DMS153 (cell line): ENCODE results near the gene NOS1AP.
"Not testable (repeated sequence)": the region's sequence is repeated elsewhere in the genome, so short reads cannot be mapped to it uniquely, and the experiment has no call there.

Experiments
- DNase-seq: peaks from one replicate; lab custom pipeline; 2025; lab: John Stamatoyannopoulos, UW

Gene NOS1AP

DNA sequence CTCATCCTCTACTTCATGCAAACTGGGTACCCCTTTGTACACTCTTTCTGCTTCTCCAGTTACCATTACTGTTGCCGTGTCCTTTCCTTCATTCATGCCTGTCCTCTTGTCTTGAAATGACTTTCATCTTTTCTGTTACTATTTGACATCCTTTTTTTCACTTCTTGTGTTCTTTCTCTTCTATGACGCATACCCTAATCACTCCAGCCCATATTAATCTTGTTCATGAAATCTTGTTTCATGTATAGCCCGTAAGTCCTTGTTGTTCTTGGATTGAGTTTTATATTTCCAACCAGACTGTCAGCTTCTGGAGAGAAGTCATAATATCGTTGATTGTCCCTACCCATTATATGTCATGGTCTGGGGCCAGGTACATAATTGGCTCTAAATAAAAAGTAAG is 126.1 kb downstream of the NOS1AP start:
- DNase-seq: no peak

DNA sequence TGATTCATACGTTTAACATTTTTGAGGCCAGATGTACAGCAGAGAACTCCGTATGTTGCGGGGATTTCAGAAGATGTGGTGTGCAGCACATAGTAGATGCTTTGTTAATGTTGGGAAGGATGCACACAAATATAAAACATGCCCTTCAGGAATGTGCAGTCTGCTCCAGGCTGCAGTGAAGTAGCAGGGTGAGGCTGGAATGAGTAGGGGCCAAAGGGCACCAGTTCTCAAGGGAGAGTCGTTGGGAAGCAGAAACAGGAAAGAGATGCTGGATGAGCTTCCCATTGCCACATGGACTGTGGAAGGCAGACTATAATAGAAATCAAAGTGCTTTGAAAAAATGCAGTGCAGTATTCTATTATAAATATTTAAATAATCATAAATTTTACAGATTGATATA is 126.9 kb downstream of the NOS1AP start:
- DNase-seq: no peak

DNA sequence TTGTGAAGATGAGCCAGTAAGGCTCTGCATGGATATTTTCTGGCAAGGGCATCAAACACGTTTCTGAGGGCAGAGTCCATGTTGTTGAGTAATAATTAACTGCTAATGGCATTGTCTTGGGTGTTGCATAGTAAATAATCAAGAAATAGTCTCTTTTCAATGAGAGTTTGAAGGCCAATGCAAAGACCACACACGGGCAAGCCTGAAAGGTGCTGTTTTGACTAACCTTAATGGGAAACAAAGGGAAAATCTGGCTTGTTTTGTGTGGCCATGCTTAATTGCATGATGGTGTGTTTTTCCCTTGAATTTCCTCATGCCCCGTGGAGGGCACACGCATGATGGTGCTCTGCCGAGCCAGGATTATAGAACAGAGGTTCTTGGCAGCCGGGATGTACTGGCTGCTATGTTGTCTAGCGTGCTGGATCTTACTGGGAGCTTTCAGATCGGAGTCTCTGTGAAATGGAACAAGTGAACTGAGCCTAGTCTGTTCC is 127.6 kb downstream of the NOS1AP start:
- DNase-seq: no peak

DNA sequence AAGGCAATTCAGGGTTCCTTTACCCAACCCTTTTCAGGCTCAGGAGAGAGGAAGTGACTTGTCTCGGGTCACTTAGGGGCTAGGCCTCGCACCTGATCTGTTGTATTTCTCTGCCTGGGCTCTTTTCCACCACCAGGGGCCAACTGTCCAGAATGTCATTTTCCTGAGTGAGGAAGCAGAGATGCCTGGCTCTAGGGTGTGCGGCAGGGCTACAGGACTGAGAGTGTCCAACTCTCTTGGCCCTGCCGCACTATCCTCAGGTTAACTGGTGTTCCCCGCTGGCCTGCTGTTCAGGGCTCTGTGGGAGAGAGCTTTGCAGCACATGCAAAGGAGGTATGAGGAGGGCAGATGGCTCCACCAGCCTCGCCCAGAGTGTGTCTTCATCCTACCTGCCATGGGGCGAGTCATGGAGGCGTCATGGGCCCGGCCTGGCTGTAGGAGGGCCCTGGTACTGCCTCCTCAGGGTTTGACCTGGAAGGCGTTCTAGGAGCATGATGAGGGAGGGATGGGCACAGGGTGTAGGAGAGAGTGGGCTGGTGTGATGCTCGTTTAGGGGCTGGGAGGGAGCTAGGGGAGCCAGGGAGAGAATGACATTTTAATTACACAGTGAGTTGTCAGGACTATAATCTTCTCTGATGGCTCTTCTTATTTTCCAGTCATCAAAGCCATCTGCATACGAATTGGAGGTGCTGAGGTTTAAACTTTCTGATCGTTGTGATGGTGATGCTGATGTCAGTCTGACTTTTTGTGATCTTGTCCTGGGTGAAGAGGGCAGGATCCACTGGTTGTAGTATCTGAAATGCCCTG is 128.3 kb downstream of the NOS1AP start:
- no peak for DNase-seq

DNA sequence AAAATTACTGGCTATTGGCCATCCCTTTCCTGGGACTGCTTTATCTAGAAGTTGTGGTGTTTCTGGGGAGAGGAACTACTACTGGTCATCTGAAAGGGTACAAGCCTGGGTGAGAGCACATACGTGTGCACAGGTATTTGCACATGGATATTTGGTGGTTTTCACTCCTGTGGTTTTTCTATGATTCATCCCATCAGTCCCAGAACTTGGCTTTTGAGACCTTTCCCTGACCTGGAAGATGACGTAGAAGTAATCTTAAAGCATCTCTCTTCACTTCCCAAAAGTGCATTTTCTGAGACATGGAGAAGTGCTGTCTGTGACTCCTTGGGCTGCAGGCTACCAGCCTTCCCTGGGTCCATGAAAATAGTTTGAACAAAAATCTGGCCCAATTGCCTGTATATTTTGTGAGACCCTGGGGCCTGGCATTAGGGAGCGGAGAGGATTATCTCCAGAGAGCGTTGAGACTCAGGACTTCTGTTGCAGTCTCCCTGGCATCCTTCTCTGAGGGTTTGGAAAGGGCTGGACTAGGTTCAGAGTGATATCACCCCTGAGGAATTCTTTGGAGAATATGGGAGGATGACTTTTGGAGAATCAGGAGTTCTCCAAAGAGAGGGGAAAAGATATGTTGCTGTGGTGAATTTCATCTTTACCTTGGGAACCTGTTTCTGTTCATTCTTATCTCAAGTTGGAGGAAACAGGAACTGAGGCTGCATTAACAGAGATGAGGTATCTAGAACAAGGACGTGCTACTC is 130.8 kb downstream of the NOS1AP start:
- no peak for DNase-seq

DNA sequence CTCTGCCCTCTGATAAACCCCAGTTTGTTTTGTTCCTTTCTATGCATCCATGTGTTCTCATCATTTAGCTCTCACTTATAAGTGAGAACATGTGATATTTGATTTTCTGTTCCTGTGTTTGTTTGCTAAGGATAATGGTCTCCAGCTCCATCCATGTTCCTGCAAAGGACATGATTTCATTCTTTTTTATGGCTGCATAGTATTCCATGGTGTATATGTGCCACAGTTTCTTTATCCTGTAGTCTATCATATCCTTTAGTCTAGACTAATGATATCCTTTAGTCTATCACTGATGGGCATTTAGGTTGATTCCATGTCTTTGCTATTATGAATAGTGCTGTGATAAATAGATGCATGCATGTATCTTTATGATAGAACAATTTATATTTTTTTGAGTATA is 131.6 kb downstream of the NOS1AP start:
- not testable (repeated sequence) for DNase-seq

DNA sequence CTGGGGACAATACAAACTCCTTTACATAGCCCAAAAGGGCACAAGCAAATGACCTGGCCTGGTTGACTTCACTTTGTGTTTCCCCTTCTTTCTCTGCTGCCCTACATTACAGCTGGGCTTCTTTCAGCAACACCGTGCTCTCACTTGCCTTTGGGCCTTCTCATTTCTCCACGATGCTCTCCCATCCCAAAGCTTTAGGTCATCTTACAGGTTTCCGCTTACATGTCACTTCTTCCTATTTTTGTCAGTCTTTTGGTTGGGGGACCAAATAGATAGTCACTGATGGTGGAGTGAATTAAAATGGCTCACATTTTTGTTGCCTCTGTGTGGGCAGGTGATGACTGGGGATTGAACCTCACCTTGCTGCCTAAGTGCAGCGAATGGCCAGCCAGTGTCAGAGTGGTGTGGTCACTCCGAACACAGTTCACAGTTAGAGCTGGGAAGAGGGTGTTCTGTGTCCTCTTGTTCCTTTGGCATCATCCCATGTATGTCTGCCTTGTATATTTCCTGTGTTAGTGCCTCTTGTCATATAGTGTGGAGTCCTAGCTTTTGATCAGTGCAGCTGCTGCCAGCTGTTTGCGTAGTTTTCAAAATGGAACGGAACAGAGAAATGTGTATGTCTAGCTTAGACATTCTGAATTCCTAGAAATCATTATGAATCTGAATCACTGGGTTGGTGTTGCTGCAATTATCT is 134.8 kb downstream of the NOS1AP start:
- no peak for DNase-seq

DNA sequence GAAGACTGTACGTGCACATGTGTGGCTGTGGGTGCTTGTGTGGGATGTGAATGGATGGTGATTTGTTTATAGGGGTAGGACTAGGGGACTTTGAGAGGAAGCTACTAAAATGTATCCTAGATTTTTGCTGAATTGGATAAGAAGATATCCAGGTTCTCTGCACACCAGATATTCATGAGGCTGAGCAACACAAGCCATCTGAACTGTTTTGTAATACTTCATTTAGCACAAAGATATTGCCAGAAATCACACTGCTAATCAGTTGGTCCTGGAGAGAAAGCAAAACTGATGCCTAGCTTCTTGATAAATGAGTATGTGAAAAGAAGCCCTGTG is 135.3 kb downstream of the NOS1AP start:
- no peak for DNase-seq

DNA sequence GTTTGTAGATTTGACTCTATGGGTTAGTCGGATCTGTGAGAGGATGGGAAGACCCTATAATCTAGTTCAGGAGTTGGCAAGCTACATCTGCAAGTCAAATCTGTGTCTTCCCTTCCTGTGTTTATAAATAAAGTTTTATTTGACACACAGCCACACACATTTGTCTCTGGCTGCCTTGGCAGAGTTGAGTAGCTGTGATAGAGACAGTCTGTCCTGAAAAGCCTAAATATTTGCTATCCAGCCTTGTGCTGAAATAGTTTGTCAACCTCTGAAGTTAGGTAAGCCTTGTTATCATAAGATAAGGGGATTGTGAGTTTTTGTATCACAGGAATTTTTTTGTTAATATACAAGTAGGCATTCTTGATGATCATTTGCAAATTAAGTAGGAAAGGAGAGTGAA is 136.8 kb downstream of the NOS1AP start:
- peak; percentile 68 for DNase-seq

DNA sequence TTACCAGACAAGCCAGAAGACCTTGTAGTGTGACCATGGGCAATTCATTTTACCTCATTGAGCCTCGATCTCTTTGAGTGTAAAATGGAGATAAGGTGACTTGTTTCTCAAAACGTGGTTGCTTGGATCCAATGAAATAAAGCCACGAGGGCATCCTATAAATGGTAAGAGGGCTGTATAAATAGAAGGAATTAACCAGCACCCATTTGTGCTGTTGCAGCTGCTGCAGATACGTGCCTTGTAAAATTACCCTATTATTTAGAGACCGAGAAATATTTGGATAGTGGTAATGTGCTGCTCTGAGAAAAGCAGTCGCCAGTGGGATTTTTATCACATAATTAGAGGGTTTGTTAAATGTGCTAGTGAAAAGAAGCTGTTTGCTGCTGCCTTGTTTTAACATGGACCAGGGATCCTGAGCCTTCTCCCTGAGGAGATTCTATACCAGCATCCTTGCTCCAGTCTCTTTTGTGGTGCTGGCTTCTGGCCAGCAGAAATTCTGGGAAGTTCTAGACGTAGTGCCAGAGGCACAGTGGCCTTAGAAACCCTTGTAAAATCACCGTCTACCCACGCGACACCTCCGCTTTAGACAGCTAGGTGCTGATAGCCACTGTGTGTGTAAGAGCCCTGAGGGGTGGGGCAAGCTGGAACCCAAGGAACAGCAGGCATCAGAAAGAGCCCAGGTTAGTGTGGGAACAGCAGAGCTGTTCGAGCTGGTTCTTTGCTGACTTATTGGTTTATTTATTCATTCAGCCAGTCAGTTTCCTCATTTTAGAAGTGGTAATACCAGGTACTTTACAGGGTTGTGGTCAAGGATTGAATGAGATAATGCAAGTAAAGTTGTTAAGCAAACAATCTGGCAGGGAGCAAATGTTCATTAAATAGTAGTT is 137.5 kb downstream of the NOS1AP start:
- DNase-seq: peak; percentile 100

DNA sequence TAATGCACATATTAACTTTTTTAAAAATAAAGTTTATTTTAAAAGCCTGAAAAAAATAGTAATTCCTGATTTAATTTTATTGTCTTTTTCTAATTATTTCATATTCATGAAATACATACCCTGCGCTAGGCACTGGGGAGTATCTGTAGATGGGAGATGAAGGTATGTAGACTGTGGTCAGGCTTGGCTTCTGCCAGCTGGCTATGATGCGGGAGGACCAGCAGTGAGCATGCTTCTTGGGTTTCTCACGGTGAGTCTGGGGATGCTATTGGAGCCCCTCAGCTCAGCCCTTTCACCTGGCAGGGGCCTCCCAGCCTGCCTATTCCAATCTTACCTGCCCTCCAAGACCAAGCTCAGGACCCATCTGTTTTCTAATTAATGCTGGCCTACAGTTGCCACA is 138.4 kb downstream of the NOS1AP start:
- no peak for DNase-seq

DNA sequence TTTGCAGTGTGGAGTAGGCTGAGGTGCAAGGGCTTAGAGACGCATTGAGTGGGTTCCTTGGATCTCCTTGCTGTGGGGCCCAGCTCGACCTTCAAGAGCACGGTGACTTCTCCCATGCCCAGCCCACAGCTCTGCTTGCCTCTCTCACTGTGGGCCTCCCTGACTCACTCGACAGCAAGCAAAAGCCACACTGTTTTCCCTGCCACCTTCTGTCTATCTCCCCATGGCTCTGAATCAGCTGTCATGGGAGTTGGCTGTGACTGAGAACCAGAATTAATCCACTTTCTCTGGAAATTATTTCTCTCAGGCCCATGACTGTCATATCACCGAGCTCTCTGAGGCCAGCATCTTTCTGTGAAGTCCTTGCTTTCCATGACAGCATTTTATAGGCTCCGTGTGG is 140.7 kb downstream of the NOS1AP start:
- DNase-seq: no peak

DNA sequence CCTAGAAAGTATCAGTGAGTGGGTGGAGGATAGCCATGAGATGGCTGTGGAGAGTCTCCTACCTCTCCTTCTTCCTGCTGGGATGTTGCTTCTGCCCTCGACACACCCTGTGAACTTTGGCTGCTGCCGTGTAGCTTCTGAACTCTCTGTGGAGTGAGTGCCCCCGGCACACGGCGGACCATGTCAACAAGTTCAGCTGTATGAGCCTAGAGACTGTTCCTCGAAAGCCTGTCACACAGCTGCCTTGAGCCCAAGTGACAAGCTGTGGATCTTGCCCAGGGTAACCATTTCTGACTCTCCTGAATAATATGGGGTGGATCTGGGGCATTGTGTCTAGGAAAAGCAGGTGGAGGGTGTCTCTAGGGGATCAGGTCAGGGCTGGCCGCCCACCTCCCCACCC is 143.2 kb downstream of the NOS1AP start:
- DNase-seq: no peak

DNA sequence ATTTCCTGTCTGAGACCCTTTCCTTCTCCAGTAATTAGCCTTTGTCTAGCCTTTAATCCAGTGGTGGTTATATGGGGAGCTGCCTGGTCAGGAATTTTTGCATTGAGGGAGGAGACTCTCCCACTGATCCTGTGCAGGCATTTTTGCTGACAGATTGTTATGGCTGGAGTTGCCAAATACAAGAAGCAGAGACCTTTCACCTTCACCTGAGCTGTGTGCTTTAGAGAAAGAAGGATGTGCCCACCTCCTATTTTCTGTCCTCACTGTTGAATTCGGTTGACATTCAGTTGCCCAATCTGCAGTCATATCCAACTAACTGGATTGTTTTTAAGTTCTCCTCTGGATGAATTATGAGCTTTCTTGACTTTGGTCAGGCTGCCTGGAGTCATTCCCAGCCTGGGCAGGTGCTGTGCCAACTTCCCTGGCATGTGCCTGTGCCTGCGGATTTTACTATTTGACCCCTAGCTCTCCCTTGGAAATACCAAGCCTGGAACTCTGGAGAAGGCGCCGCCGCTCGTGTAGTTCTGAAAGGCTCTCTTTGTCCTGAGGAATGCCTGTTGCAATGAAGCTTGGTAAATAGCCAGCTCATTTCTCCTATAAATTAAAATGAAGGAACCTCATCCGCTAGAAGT is 143.9 kb downstream of the NOS1AP start:
- no peak for DNase-seq

DNA sequence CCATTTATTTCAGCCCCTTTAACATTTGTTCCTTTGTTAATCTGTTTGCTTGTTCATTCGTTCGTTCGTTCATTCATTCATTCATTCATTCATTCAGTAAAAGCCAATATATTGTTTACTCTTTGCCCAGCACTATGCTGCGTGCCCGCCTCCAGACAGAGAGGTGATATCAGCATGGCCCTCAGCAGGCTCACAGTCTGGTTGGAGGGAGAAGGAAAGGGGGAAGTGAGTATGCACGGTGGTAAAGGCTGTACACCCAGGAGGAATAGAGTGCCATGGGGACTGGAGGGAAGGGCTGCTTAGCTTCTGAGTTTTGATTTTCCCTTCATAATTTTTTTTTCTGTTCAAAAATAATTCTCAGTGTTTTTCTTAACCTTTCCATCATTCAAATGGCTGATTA is 144.7 kb downstream of the NOS1AP start:
- DNase-seq: no peak

DNA sequence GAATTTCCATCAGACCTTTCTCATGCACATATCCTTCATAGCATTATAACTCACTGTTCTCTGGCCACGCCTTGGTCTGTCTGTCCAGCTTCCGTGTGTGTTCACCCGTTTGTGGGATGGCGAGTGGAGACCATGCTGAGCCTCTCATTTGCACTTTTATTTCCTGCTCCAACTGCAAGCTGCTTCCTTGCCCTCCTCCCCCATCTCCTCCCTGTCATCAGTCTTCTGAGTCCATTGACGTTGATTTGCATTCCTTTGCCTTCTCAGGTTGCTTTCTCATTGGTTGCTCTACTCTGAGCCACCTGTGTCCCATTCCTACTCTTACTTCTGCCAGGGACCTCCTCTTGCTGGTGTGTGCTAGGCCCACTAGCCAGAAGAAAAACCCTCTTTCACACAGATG is 146.4 kb downstream of the NOS1AP start:
- DNase-seq: peak; percentile 41

DNA sequence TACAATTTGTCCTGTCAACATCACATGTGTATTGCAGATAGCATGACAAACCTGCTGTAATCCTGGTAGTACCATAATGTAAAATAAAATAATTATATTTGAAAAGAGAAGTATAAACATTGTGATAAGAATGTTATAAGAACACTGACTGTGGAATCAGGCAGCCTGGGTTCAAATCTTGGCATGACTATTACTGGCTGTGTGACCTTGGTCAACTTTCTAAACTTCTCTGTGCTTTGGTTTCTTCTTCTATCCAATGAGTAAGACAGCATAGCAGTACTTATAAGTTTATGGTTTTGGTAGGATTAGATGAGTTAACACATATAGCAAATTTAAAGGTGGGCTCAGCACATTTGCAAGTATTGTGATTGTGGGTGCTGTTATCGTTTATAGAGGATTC is 147.1 kb downstream of the NOS1AP start:
- no peak for DNase-seq

DNA sequence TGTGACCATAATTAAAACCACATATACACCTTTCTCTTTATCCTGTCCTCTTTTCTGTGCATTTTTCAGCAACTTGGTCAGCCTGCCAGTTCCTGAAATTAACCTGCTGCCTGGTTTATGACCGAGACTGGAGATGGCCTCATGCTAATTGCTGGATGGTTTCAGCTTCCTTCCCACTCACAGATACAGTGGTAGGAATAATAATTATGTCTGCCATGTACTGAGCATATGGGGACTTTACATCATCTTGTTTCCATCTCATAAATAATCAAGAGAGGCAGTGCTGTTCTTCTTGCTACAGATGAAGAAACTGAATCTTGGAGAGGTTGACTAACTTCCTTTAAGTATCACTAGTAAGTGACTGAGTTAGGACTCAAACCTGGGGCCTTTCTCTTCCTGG is 148.2 kb downstream of the NOS1AP start:
- no peak for DNase-seq

DNA sequence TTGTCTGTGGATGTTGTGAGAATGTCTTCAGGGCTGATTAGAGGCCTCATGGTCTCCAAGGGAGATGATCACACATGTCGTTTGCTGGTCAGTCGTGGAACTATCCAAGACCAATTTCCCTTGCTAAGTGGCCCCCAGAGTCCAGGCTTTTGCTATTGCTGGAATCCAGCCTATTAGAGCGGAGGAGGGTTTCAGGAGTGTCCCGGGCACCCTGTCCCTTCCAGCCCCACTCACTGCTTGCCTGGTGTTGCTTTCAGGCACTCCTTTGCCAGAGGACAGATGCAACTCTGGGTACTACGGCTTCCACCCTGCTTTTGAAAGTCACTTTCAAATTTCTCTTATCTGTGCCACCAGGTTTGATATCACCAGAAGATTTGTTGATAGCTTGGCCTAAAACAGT is 149.1 kb downstream of the NOS1AP start:
- DNase-seq: no peak

DNA sequence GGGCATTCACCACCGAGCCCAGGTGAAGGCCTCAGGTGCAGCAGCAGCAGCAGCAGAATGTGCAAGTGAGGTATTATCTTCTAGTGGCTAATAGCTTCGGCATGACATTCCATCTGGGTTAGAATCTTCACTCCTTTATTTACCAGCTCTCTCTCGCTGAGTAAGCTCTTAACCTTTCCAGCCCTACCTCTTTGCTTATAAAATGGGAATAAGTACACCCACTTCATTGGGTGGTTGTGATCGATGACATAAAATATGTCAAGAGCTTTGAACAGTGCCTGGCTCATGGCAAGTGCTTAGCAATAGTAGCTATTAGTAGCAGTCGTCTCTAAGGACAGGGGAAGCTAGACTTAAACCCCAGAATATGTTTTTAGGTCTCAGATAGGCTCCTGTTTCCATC is 149.5 kb downstream of the NOS1AP start:
- DNase-seq: peak; percentile 74

DNA sequence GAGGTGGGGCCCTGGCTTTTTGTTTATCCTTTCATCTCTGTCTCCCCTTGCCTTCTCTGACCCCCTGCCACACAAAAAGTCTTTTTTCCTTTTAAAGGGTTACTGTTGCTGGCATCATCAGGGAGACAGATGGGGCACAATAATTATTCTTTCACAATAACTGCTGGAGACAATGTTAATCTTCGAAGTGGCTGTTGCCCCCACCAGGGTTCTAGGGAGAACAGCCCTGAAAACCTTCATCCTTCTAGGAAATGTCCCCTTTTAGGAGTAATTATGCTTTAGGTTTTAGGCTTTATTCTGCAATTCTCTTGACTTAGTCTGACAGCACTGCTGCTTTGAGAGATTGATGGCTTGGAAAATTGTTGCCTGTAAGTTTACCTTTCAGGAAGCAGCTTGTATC is 150.0 kb downstream of the NOS1AP start:
- no peak for DNase-seq
